HepG2 (cell line): ENCODE measurements around the gene CLN6. TPM values are rescaled to one million over a fixed set of nuclear protein-coding genes. Genes with fewer than 3 reads are reported as not detected.

ENCODE experiments used
- ATF1 ChIP-seq: IDR thresholded peaks from 2 replicates; pipeline ENCODE4 v1.6.1; 2016; ENCODE audit warnings: mild to moderate bottlenecking, control low read depth
- ATF7 ChIP-seq, 2 experiments: fragments of 450-650 bp in 1 of 2; sonication (generic) in 1 of 2; formaldehyde crosslinking in 1 of 2; IDR thresholded peaks; 2 replicates each; pipeline versions ENCODE4 v1.4.0 to v1.6.1; 2016 to 2020; ENCODE audit warnings: antibody characterized with exemption in 1 of 2, mild to moderate bottlenecking in 1 of 2, missing genetic modification reagents in 1 of 2
- BCL6 ChIP-seq: IDR thresholded peaks from 2 replicates; pipeline ENCODE4 v1.6.1; 2016; ENCODE audit warnings: missing genetic modification reagents, missing compliant biosample characterization
- FOSL2 ChIP-seq: sonication (generic); formaldehyde crosslinking; IDR thresholded peaks from 2 replicates; pipeline ENCODE4 v1.4.0; 2020; ENCODE audit warnings: missing genetic modification reagents
- NFKB2 ChIP-seq: sonication (generic); formaldehyde crosslinking; IDR thresholded peaks from 2 replicates; pipeline ENCODE4 v1.4.0; 2020; ENCODE audit warnings: missing genetic modification reagents, borderline replicate concordance
- PCBP1 ChIP-seq: fragments of 200-400 bp; formaldehyde crosslinking; IDR thresholded peaks from 2 replicates; pipeline ENCODE4 v1.6.1; 2017; ENCODE audit warnings: mild to moderate bottlenecking, low read depth, low read length, borderline replicate concordance
- PITX1 ChIP-seq: sonication (generic); formaldehyde crosslinking; IDR thresholded peaks from 2 replicates; pipeline ENCODE4 v1.5.1; 2020; ENCODE audit warnings: mild to moderate bottlenecking, missing genetic modification reagents
- RCOR2 ChIP-seq: IDR thresholded peaks from 2 replicates; pipeline ENCODE4 v1.6.1; 2016; ENCODE audit warnings: missing biosample characterization, missing genetic modification reagents
- RFX5 ChIP-seq: IDR thresholded peaks from 2 replicates; pipeline ENCODE4 v1.6.1; 2011; ENCODE audit warnings: low read depth, low read length, improper control_type of control experiment
- SOX13 ChIP-seq, 3 experiments: fragments of 450-650 bp in 1 of 3; sonication (generic) in 1 of 3; formaldehyde crosslinking in 1 of 3; IDR thresholded peaks in 2 of 3; conservative IDR thresholded peaks in 1 of 3; 2 replicates each; pipeline versions ENCODE4 v1.5.0 to v1.6.1; 2016 to 2020; ENCODE audit warnings: antibody characterized with exemption in 1 of 3, mild to moderate bottlenecking in 1 of 3, missing compliant biosample characterization in 1 of 3, missing genetic modification reagents in 1 of 3, moderate library complexity in 1 of 3
- SOX5 ChIP-seq: IDR thresholded peaks from 2 replicates; pipeline ENCODE4 v1.6.1; 2016; ENCODE audit warnings: borderline replicate concordance
- SRSF4 ChIP-seq: fragments of 200-400 bp; formaldehyde crosslinking; IDR thresholded peaks from one replicate; pipeline ENCODE4 v1.6.1; 2018; ENCODE audit warnings: mild to moderate bottlenecking, low read depth, low read length, moderate library complexity; ENCODE audit not compliant: poor library complexity, severe bottlenecking
- TBX2 ChIP-seq: sonication (generic); formaldehyde crosslinking; IDR thresholded peaks from 2 replicates; pipeline ENCODE4 v1.5.0; 2020; ENCODE audit warnings: missing genetic modification reagents, mild to moderate bottlenecking, borderline replicate concordance
- ZFP90 ChIP-seq: sonication (generic); formaldehyde crosslinking; IDR thresholded peaks from 2 replicates; pipeline ENCODE4 v1.8.0; 2022; ENCODE audit warnings: missing genetic modification reagents, mild to moderate bottlenecking, inconsistent platforms, borderline replicate concordance
- ZNF547 ChIP-seq: sonication (generic); formaldehyde crosslinking; IDR thresholded peaks from 2 replicates; pipeline ENCODE4 v1.5.1; 2020; ENCODE audit warnings: mild to moderate bottlenecking, missing genetic modification reagents
- ZNF891 ChIP-seq: sonication (generic); formaldehyde crosslinking; IDR thresholded peaks from 2 replicates; pipeline ENCODE4 v1.5.0; 2020; ENCODE audit warnings: mild to moderate bottlenecking, missing genetic modification reagents
- polyA plus RNA-seq, 8 experiments: library from polyadenylated mRNA; depleted of rRNA in 3 of 8; stranded (reverse) in 7 of 8; unstranded in 1 of 8; fragments of >200 nt; fragmentation: Illumina TruSeq in 4 of 8; extraction: Trizol in 4 of 8; gene quantifications; 2 replicates each; pipeline versions ENCODE4 v1.2.1 to v1.2.3, GENCODE V29; 2011 to 2016; ENCODE audit warnings: low read depth in 4 of 8, missing spikeins in 1 of 8, mixed read lengths in 1 of 8; ENCODE audit not compliant: insufficient read depth in 1 of 8
- total RNA-seq, 5 experiments: library from RNA; depleted of rRNA; stranded (reverse); fragments of >200 nt; fragmentation: Illumina TruSeq; extraction: Trizol; gene quantifications; 2 replicates each; pipeline ENCODE4 v1.2.3, GENCODE V29; 2016; ENCODE audit warnings: low read depth in 1 of 5
- TF ChIP-seq, protein P1 (sequence below): sonication (generic); formaldehyde crosslinking; IDR thresholded peaks from 2 replicates; pipeline ENCODE4 v1.4.0; 2020; ENCODE audit warnings: missing genetic modification reagents, mild to moderate bottlenecking, borderline replicate concordance
- TF ChIP-seq, protein P2 (sequence below): sonication (generic); formaldehyde crosslinking; IDR thresholded peaks from 2 replicates; pipeline ENCODE4 v1.8.1; 2023; ENCODE audit warnings: mild to moderate bottlenecking, moderate library complexity, missing genetic modification reagents
- TF ChIP-seq, protein P3 (sequence below): sonication (generic); formaldehyde crosslinking; IDR thresholded peaks from one replicate; pipeline ENCODE4 v1.5.1; 2020; ENCODE audit warnings: mild to moderate bottlenecking, missing genetic modification reagents; ENCODE audit errors: not compliant biosample characterization

CLN6 gene
- total and polyA plus RNA-seq, 2 of the 13 experiments (the other 11 are each of a cell fraction or from before 2014, with no cell fraction given): 24.9 to 27.1 TPM

DNA sequence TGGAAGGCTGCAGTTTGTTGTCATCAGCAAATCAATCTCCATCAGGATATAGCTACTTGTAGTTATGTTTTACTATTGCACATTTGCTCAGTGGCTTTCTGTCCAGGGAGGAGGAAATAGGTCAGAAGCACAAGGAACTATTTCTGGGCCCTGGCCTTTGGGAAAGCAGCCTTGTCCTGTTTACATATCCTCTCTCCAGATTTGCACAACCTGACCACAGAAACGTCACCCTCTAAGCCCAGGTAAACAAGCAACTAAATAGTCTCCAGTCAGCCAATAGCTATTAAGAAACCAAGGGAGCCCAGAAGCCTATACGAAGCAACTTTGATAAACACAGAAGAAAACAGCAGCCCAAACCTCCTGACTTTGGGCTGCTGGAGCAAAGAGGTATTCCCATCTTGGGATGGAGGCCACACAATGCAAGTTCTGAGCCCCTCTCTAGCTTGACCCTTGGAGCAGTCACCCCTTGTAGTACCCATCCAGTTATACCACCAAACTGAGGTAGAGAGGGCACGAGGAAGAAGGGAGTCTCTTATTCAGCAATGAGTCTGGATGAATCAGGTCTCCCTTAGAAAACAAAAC is 45.7 kb upstream of the CLN6 start (continued):
- no peak for TF ChIP-seq RCOR2 (CRISPR knock-in tag)
- 0 out of 2 replicates have a peak, but pooled peaks have one; percentile 17 for TF ChIP-seq TBX2 (CRISPR knock-in tag)
- no peak for TF ChIP-seq ZNF891 (CRISPR knock-in tag)
- peak; percentile 58 for TF ChIP-seq FOSL2 (CRISPR knock-in tag)
- TF ChIP-seq, protein P1, sequence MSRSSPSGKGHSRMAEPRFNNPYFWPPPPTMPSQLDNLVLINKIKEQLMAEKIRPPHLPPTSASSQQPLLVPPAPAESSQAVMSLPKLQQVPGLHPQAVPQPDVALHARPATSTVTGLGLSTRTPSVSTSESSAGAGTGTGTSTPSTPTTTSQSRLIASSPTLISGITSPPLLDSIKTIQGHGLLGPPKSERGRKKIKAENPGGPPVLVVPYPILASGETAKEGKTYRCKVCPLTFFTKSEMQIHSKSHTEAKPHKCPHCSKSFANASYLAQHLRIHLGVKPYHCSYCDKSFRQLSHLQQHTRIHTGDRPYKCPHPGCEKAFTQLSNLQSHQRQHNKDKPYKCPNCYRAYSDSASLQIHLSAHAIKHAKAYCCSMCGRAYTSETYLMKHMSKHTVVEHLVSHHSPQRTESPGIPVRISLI (CRISPR knock-in tag): no peak
- no peak for TF ChIP-seq SOX13 (IDR thresholded peaks at IDR 0.05)
- TF ChIP-seq SOX13 (CRISPR knock-in tag; conservative IDR thresholded peaks at IDR 0.05 in 1 of 2, IDR thresholded peaks at IDR 0.05 in 1 of 2): peak in 1 of 2 experiments; percentile 44; a peak in 1 of 4 replicates
- TF ChIP-seq NFKB2 (CRISPR knock-in tag): no peak
- peak; percentile 64; the same call in 1 of the 2 replicates for TF ChIP-seq PITX1 (CRISPR knock-in tag)
- TF ChIP-seq ATF7 (IDR thresholded peaks at IDR 0.05): no peak
- TF ChIP-seq ATF7 (CRISPR knock-in tag; IDR thresholded peaks at IDR 0.05): no peak
- TF ChIP-seq ZFP90 (CRISPR knock-in tag): no peak
- TF ChIP-seq PCBP1: no peak
- TF ChIP-seq SOX5 (CRISPR knock-in tag): peak; percentile 19; the same call in 1 of the 2 replicates
- TF ChIP-seq ZNF547 (CRISPR knock-in tag): no peak
- TF ChIP-seq, protein P2, sequence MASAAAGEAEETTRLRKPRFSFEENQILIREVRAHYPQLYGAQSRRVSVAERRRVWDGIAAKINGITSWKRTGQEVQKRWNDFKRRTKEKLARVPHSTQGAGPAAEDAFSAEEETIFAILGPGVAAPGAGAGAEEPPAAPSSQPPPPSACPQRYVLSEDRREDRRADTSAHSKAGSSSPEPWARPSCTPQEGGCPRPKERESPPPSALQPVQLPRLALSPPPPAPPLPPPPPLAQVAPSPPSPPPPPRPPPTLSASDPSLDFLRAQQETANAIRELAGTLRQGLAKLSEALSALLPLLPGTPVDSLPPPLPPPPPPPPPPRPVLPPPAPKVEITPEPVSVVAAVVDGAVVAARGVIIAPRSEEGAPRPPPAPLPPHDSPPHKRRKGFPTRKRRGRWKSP: no peak
- 0 out of 2 replicates have a peak, but pooled peaks have one; percentile 14 for TF ChIP-seq ATF1 (CRISPR knock-in tag)
- TF ChIP-seq SRSF4: no peak
- TF ChIP-seq RFX5: no peak
- peak; percentile 52; the same call in 1 of the 2 replicates for TF ChIP-seq BCL6
- TF ChIP-seq, protein P3, sequence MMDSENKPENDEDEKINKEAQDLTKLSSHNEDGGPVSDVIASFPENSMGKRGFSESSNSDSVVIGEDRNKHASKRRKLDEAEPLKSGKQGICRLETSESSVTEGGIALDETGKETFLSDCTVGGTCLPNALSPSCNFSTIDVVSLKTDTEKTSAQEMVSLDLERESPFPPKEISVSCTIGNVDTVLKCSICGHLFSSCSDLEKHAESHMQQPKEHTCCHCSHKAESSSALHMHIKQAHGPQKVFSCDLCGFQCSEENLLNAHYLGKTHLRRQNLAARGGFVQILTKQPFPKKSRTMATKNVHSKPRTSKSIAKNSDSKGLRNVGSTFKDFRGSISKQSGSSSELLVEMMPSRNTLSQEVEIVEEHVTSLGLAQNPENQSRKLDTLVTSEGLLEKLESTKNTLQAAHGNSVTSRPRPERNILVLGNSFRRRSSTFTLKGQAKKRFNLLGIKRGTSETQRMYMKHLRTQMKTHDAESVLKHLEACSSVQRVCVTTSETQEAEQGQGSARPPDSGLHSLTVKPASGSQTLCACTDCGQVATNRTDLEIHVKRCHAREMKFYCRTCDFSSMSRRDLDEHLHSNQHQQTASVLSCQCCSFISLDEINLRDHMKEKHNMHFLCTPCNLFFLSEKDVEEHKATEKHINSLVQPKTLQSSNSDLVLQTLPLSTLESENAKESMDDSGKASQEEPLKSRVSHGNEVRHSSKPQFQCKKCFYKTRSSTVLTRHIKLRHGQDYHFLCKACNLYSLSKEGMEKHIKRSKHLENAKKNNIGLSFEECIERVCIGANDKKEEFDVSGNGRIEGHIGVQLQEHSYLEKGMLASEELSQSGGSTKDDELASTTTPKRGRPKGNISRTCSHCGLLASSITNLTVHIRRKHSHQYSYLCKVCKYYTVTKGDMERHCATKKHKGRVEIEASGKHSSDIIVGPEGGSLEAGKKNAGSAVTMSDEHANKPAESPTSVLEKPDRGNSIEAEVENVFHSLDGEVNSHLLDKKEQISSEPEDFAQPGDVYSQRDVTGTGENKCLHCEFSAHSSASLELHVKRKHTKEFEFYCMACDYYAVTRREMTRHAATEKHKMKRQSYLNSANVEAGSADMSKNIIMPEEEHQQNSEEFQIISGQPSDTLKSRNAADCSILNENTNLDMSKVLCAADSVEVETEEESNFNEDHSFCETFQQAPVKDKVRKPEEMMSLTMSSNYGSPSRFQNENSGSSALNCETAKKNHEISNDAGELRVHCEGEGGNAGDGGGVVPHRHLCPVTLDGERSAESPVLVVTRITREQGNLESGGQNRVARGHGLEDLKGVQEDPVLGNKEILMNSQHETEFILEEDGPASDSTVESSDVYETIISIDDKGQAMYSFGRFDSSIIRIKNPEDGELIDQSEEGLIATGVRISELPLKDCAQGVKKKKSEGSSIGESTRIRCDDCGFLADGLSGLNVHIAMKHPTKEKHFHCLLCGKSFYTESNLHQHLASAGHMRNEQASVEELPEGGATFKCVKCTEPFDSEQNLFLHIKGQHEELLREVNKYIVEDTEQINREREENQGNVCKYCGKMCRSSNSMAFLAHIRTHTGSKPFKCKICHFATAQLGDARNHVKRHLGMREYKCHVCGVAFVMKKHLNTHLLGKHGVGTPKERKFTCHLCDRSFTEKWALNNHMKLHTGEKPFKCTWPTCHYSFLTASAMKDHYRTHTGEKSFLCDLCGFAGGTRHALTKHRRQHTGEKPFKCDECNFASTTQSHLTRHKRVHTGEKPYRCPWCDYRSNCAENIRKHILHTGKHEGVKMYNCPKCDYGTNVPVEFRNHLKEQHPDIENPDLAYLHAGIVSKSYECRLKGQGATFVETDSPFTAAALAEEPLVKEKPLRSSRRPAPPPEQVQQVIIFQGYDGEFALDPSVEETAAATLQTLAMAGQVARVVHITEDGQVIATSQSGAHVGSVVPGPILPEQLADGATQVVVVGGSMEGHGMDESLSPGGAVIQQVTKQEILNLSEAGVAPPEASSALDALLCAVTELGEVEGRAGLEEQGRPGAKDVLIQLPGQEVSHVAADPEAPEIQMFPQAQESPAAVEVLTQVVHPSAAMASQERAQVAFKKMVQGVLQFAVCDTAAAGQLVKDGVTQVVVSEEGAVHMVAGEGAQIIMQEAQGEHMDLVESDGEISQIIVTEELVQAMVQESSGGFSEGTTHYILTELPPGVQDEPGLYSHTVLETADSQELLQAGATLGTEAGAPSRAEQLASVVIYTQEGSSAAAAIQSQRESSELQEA: no peak
